ENCODE measurements around the gene SLC26A1.
"Not testable (repeated sequence)": the region's sequence is repeated elsewhere in the genome, so short reads cannot be mapped to it uniquely, and the experiment has no call there.

The SLC26A1 gene

DNA sequence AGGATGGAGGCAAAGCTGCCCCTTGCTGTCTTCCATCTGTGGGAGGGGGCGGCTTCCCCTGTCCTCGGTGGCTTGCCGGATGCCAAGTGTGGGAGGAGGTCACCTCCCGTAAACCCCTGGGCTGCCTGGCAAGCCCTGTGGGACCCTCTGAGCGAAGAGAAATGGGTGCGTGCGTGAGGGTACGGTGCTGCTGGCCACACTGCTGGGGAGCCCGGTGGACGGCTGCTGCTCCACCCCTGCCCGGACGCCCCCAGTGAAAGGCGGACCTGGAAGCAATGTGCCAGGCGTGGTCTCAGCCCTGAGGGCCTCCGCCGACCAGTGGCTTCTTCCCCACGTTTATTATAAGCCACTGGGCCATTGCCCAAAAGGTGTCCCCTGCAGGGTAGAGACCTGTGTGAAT lies 10.9 kb downstream of the SLC26A1 start:
- no peak for DNase-seq

GRCh38 chr4:978957-979701 lies 14.1 kb downstream of the SLC26A1 start:
- DNase-seq, result peak; percentile 86 to 88

- not testable (repeated sequence) for DNase-seq
These were observed 17.2 kb downstream of the SLC26A1 start for GRCh38 chr4:976016-976415.

GRCh38 chr4:974668-975067 lies 18.5 kb downstream of the SLC26A1 start:
- no peak for DNase-seq

- DNase-seq, result peak; percentile 92 to 95
These were observed 19.5 kb downstream of the SLC26A1 start, which contains the start of gene DGKQ for GRCh38 chr4:973431-974397. Gene DGKQ (minus strand): TSS chr4:973569. CDS start chr4:973482, 87 bp downstream.

DNA sequence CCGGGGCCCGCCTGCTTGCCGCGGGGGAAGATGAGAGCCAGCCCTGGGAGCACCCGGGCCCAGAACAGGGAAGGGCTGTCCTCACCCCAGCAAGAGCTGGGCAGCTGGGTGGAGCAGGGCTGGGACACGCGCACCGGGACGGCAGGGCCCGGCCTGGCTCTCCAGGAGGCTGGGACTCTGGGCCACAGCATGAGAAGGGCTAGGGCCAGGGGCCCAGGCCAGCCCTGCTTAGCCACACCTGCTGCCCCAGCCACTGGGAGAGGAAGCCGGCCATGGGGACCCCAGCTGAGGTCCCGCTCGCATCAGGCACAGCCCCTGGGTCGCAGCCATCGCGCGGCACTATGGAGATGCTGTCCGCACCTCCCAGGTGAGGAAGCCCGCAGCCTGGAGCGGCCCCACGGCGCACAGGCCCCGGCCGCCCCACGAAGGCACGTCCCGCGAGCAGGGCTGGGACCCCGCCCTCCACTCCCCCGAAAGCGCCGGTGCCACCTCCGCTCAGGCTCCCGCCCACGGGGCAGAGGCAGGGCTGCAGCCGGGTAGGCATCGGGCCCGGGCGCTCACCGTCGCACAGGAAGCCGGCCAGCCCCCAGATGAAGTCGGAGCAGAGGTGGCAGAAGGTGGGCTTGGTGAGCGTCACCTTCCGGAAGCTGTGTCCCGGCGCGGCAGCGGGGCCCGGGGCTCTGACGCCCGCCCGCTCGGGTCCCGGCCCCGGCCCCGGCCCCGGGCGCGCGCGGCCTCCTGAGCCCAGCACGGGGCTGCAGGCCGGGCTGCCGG lies 20.4 kb downstream of the SLC26A1 start:
- peak; percentile 9 to 42 for DNase-seq

GRCh38 chr4:971666-972500 lies 21.3 kb downstream of the SLC26A1 start:
- no peak for DNase-seq

GRCh38 chr4:970854-971520 lies 22.2 kb downstream of the SLC26A1 start:
- DNase-seq, result no peak

DNA sequence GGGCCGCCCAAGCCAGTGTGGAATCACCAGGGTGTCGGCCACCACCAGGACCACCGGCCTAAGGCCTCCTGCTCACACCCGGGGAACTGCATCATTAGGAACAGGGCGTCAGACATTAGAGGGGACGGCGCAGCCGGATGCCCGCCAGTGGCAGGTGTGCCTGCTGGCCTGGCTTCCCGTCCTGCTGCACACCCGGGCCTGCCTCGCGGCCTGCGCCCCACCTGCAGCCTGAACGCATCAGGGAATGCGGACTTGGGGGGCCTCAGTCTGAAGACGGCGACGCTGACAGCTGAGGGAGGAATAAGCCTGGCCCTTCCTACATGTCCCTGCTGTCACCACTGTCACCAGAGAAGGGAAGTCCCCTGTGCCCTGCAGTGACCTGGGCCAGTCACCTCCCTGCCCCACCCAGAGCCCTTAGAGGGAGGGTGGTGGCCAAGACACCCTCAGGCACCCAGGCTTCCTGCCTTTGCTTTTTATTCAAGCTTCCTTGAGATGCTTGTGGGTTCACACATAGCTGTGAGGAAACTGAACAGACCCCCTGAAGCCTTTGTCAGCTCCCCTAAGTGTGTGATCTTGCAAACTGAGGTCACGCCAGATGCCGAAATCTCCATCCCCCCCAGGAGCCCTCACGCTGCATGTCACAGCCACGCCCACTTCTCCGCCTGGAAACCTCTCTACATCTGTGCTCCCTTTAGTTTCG lies 23.0 kb downstream of the SLC26A1 start:
- peak in 1 of 2 donors; percentile 34 for DNase-seq

- no peak for DNase-seq
These were observed 24.4 kb downstream of the SLC26A1 start for GRCh38 chr4:968621-969394.

DNA sequence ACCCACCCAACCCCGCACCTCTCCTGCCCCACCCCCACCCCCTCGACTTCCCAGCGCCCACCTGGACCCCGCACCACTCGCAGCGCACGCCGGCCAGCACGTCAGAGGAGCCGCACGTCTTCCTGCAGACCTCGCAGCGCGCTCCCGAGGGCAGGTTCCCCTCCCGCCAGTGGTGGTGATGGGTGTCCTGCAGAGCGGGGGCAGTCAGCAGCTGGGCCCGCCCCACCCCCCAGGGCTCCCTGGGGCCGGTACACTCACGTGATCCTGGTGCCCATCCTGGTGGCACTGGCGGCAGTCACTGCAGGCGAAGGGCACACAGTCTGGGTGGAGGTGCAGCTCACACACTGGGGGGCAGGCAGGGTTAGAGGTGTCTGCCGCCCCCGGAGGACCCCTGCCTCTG lies 25.0 kb downstream of the SLC26A1 start:
- no peak for DNase-seq

DNA sequence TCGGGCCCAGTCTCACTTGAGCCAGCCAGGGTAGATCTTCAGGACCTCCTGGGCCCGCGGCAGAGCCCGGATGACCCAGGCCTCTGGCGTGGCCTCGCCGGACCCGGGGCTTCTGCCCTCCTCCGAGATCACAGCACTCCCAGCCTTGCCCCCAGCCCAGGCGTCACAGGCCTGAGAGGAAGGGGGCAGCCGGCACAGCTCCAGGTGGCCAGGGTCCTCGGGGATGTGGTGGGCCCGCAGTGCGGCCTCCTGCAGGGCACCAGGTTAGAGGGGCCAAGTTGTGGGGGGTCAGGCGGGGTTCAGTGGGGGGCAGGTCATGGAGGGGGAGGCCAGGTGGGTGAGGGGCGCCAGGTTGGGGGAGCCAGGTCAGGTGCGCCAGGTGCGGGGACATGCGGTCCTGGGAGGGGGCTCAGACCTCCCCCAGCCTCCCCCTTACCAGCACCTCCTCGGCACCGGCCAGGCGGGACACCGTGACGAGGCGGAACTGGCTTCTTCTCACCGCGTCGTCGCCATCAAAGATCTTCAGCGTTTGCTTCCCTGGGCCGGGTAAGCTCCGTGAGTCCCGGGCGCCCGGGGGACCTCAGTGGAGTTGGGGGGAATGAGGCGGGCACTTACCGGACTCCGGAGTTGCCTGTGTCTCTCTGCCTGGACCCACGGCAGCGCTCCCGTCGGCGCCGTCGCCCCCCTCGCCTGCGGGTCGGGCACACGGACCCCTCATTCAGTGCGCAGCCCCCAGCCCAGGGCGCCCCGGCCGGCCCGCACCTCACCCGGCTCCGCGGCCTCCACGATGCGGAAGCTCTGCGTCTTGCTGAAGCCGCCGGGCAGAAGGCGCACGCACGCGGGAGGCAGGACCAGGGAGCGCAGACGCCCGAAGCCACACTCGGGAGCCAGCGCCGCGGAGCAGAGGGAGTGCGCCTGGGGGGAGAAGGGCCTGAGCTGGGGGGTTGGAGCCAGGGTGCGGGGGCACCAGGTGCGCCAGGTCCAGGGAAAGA lies 25.8 kb downstream of the SLC26A1 start:
- DNase-seq, result peak in 1 of 2 donors; percentile 13

DNA sequence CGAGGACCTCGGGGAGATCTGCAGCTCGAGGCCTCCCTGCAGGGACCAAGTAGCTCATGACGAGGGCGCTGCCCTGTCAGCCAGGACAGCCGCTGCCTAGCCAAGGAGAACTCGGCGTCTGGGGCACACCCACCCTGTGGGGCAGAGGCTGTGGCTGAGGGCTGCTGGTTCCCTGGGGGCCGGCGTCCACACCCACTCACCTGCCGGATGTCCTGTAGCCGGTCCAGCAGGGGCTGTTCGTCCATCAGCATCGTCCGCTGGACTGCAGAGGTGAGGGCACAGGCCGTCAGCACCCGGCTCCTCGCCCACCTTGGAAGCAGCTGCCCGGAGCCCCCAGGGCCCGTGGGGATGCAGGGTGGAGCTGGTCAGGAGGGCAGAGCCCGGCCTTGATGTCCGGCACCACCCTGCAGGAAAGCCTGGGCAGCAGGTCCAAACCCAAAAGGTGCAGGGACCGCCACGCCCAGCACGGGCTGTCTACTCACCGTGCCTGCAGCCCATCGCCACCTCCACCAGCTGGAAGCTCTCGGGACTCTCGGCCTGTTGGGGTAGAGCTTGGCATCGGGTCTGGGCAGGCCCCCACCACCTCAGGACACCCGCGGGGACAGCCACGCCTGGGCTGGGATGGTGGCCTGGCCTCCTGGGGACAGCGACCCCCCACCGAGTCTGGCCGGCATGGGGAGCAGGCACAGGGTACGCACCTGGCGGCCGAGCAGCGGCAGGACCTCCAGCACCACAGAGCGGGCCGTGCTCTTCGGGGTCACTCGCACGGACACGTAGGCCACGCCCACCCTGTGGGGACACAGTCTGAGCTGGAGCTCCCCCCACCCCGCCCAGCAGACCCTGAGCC lies 26.7 kb downstream of the SLC26A1 start:
- no peak for DNase-seq

GRCh38 chr4:965766-966134 lies 27.5 kb downstream of the SLC26A1 start:
- no peak for DNase-seq

- no peak for DNase-seq
These were observed 28.0 kb downstream of the SLC26A1 start for GRCh38 chr4:965048-965765.

- no peak for DNase-seq
These were observed 28.7 kb downstream of the SLC26A1 start for GRCh38 chr4:964346-965025.

Measured in inflammatory macrophage (primary cell).